Measurements from ENCODE around the gene ZNF487.
A peak's percentile ranks its signal among the peaks of the same experiment; 100 is the strongest.

ZNF487 gene

DNA sequence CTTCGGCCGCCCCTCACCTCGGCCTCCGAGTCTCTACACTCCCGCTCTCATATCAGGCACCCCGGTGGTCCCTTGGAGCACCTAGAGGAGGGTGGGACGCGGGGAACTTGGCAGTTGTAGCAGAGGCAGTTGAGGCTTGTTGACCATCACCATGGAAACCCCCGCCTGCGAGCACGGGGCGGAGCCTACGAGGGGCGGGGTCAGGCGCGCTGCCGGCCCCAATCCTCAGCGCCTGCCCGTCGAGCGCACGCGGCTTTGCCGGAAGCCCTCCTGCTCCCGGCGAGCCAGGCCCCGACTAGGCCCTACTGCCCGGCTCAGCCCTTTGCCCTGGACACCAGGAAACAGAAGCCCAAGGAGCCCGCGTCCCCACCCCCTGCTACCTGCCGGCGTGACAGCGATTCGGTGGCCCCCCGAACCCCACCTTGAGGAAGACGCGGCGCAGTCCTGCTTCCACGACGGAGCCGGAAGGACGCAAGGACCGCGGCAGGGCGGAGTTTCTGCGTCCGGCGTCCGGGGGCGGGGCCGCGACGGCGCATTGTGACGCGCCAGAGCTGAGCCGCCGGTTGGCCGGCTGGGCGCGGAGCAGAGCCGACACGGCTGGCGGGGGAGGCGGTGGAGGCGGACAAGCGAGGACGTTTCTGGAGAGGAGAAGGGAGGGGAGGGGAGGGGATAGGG lies 28.1 kb upstream of the ZNF487 start, which contains the start of gene HNRNPF (continued):
- TF ChIP-seq, protein P1, sequence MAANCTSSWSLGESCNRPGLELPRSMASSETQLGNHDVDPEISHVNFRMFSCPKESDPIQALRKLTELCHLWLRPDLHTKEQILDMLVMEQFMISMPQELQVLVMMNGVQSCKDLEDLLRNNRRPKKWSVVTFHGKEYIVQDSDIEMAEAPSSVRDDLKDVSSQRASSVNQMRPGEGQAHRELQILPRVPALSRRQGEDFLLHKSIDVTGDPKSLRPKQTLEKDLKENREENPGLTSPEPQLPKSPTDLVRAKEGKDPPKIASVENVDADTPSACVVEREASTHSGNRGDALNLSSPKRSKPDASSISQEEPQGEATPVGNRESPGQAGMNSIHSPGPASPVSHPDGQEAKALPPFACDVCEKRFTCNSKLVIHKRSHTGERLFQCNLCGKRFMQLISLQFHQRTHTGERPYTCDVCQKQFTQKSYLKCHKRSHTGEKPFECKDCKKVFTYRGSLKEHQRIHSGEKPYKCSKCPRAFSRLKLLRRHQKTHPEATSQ (tag by site-specific recombination; IDR thresholded peaks at IDR 0.05) = peak; percentile 67; the same call in 1 of the 2 replicates
- no peak for TF ChIP-seq ZNF138 (tag by site-specific recombination; IDR thresholded peaks at IDR 0.05; ENCODE audit: borderline replicate concordance)
- no peak for TF ChIP-seq ZNF133 (tag by site-specific recombination; IDR thresholded peaks at IDR 0.05)
- TF ChIP-seq ZNF175 (tag by site-specific recombination; IDR thresholded peaks at IDR 0.05) = no peak
- TF ChIP-seq ZNF654 (tag by site-specific recombination; IDR thresholded peaks at IDR 0.05; ENCODE audit: low read depth) = no peak
- TF ChIP-seq, protein P2, sequence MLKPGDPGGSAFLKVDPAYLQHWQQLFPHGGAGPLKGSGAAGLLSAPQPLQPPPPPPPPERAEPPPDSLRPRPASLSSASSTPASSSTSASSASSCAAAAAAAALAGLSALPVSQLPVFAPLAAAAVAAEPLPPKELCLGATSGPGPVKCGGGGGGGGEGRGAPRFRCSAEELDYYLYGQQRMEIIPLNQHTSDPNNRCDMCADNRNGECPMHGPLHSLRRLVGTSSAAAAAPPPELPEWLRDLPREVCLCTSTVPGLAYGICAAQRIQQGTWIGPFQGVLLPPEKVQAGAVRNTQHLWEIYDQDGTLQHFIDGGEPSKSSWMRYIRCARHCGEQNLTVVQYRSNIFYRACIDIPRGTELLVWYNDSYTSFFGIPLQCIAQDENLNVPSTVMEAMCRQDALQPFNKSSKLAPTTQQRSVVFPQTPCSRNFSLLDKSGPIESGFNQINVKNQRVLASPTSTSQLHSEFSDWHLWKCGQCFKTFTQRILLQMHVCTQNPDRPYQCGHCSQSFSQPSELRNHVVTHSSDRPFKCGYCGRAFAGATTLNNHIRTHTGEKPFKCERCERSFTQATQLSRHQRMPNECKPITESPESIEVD (tag by site-specific recombination; IDR thresholded peaks at IDR 0.05) = no peak
- TF ChIP-seq REPIN1 (tag by site-specific recombination; IDR thresholded peaks at IDR 0.05; ENCODE audit: low read depth) = no peak
- TF ChIP-seq ZNF211 (tag by site-specific recombination; IDR thresholded peaks at IDR 0.05; ENCODE audit: low read depth) = no peak
- peak; percentile 78 for TF ChIP-seq SP7 (tag by site-specific recombination; IDR thresholded peaks at IDR 0.05)
- TF ChIP-seq, protein P3, sequence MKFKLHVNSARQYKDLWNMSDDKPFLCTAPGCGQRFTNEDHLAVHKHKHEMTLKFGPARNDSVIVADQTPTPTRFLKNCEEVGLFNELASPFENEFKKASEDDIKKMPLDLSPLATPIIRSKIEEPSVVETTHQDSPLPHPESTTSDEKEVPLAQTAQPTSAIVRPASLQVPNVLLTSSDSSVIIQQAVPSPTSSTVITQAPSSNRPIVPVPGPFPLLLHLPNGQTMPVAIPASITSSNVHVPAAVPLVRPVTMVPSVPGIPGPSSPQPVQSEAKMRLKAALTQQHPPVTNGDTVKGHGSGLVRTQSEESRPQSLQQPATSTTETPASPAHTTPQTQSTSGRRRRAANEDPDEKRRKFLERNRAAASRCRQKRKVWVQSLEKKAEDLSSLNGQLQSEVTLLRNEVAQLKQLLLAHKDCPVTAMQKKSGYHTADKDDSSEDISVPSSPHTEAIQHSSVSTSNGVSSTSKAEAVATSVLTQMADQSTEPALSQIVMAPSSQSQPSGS (tag by site-specific recombination; IDR thresholded peaks at IDR 0.05; ENCODE audit: low read depth) = no peak
- no peak for TF ChIP-seq ZNF174 (tag by site-specific recombination; IDR thresholded peaks at IDR 0.05)
- no peak for TF ChIP-seq ZNF544 (tag by site-specific recombination; IDR thresholded peaks at IDR 0.05)
- no peak for TF ChIP-seq ZNF214 (tag by site-specific recombination; IDR thresholded peaks at IDR 0.05; ENCODE audit: borderline replicate concordance)
- TF ChIP-seq, protein P4, sequence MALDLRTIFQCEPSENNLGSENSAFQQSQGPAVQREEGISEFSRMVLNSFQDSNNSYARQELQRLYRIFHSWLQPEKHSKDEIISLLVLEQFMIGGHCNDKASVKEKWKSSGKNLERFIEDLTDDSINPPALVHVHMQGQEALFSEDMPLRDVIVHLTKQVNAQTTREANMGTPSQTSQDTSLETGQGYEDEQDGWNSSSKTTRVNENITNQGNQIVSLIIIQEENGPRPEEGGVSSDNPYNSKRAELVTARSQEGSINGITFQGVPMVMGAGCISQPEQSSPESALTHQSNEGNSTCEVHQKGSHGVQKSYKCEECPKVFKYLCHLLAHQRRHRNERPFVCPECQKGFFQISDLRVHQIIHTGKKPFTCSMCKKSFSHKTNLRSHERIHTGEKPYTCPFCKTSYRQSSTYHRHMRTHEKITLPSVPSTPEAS (tag by site-specific recombination; IDR thresholded peaks at IDR 0.05) = no peak
- TF ChIP-seq, protein P5, sequence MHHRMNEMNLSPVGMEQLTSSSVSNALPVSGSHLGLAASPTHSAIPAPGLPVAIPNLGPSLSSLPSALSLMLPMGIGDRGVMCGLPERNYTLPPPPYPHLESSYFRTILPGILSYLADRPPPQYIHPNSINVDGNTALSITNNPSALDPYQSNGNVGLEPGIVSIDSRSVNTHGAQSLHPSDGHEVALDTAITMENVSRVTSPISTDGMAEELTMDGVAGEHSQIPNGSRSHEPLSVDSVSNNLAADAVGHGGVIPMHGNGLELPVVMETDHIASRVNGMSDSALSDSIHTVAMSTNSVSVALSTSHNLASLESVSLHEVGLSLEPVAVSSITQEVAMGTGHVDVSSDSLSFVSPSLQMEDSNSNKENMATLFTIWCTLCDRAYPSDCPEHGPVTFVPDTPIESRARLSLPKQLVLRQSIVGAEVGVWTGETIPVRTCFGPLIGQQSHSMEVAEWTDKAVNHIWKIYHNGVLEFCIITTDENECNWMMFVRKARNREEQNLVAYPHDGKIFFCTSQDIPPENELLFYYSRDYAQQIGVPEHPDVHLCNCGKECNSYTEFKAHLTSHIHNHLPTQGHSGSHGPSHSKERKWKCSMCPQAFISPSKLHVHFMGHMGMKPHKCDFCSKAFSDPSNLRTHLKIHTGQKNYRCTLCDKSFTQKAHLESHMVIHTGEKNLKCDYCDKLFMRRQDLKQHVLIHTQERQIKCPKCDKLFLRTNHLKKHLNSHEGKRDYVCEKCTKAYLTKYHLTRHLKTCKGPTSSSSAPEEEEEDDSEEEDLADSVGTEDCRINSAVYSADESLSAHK (tag by site-specific recombination; IDR thresholded peaks at IDR 0.05) = no peak
- TF ChIP-seq, protein P6, sequence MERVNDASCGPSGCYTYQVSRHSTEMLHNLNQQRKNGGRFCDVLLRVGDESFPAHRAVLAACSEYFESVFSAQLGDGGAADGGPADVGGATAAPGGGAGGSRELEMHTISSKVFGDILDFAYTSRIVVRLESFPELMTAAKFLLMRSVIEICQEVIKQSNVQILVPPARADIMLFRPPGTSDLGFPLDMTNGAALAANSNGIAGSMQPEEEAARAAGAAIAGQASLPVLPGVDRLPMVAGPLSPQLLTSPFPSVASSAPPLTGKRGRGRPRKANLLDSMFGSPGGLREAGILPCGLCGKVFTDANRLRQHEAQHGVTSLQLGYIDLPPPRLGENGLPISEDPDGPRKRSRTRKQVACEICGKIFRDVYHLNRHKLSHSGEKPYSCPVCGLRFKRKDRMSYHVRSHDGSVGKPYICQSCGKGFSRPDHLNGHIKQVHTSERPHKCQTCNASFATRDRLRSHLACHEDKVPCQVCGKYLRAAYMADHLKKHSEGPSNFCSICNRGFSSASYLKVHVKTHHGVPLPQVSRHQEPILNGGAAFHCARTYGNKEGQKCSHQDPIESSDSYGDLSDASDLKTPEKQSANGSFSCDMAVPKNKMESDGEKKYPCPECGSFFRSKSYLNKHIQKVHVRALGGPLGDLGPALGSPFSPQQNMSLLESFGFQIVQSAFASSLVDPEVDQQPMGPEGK (tag by site-specific recombination; IDR thresholded peaks at IDR 0.05) = peak; percentile 88
- TF ChIP-seq ZBTB17 (tag by site-specific recombination; IDR thresholded peaks at IDR 0.05) = peak; percentile 83
- TF ChIP-seq GLI4 (tag by site-specific recombination; IDR thresholded peaks at IDR 0.05) = no peak; the same call in 1 of the 2 replicates
- TF ChIP-seq, protein P7, sequence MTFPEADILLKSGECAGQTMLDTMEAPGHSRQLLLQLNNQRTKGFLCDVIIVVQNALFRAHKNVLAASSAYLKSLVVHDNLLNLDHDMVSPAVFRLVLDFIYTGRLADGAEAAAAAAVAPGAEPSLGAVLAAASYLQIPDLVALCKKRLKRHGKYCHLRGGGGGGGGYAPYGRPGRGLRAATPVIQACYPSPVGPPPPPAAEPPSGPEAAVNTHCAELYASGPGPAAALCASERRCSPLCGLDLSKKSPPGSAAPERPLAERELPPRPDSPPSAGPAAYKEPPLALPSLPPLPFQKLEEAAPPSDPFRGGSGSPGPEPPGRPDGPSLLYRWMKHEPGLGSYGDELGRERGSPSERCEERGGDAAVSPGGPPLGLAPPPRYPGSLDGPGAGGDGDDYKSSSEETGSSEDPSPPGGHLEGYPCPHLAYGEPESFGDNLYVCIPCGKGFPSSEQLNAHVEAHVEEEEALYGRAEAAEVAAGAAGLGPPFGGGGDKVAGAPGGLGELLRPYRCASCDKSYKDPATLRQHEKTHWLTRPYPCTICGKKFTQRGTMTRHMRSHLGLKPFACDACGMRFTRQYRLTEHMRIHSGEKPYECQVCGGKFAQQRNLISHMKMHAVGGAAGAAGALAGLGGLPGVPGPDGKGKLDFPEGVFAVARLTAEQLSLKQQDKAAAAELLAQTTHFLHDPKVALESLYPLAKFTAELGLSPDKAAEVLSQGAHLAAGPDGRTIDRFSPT (tag by site-specific recombination; IDR thresholded peaks at IDR 0.05) = no peak
- no peak for TF ChIP-seq ZNF239 (tag by site-specific recombination; IDR thresholded peaks at IDR 0.05)
- no peak for TF ChIP-seq HOXC10 (CRISPR knock-in tag; IDR thresholded peaks at IDR 0.05)
- TF ChIP-seq ZNF266 (tag by site-specific recombination; IDR thresholded peaks at IDR 0.05; ENCODE audit: low read depth) = no peak
- TF ChIP-seq MEIS1 (CRISPR knock-in tag; IDR thresholded peaks at IDR 0.05; ENCODE audit: borderline replicate concordance) = no peak
- TF ChIP-seq MZF1 (tag by site-specific recombination; IDR thresholded peaks at IDR 0.05; ENCODE audit: borderline replicate concordance) = no peak
- TF ChIP-seq, protein P8, sequence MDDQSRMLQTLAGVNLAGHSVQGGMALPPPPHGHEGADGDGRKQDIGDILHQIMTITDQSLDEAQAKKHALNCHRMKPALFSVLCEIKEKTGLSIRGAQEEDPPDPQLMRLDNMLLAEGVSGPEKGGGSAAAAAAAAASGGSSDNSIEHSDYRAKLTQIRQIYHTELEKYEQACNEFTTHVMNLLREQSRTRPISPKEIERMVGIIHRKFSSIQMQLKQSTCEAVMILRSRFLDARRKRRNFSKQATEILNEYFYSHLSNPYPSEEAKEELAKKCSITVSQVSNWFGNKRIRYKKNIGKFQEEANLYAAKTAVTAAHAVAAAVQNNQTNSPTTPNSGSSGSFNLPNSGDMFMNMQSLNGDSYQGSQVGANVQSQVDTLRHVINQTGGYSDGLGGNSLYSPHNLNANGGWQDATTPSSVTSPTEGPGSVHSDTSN (CRISPR knock-in tag; IDR thresholded peaks at IDR 0.05) = no peak
- TF ChIP-seq KLF10 (tag by site-specific recombination; IDR thresholded peaks at IDR 0.05) = peak; percentile 88

All from HEK293 (cell line).